OCI-LY3 (cell line): ENCODE results near the gene ARHGAP26.

Experiments
- H2AFZ ChIP-seq: fragments of 200-600, 300-600 bp; shearing (Covaris generic); 2 replicates; pipeline ENCODE4 v1.6.0; 2014; ENCODE audit warnings: antibody characterized with exemption, low read depth, low read length
- H3K27ac ChIP-seq: fragments of 200-600, 300-600 bp; sonication (generic); 2 replicates; pipeline ENCODE4 v1.5.1; 2014; ENCODE audit warnings: mild to moderate bottlenecking, low read length, moderate library complexity, mixed read lengths
- H3K27me3 ChIP-seq: fragments of 200-600, 300-600 bp; sonication (generic); 2 replicates; pipeline ENCODE4 v1.6.1; 2014; ENCODE audit warnings: low read depth, low read length, mixed read lengths
- H3K36me3 ChIP-seq: fragments of 200-600, 300-600 bp; sonication (generic); replicated peaks from 2 replicates; pipeline ENCODE3; 2014; ENCODE audit warnings: low read depth, low read length, mixed read lengths
- H3K4me1 ChIP-seq: fragments of 300-600, 200-600 bp; sonication (generic); 2 replicates; pipeline ENCODE4 v1.6.1; 2014; ENCODE audit warnings: low read length, mixed read lengths
- H3K4me2 ChIP-seq: fragments of 200-600, 300-600 bp; sonication (generic); 2 replicates; pipeline ENCODE4 v1.6.1; 2014; ENCODE audit warnings: low read length, mixed read lengths
- H3K4me3 ChIP-seq: fragments of 300-600, 200-600 bp; sonication (generic); 2 replicates; pipeline ENCODE4 v1.5.1; 2014; ENCODE audit warnings: antibody characterized with exemption, mild to moderate bottlenecking, low read length, moderate library complexity
- H3K79me2 ChIP-seq: fragments of 300-600, 200-600 bp; shearing (Covaris generic); 2 replicates; pipeline ENCODE4 v1.6.1; 2014; ENCODE audit warnings: mild to moderate bottlenecking, low read length, mixed read lengths
- H3K9ac ChIP-seq: fragments of 300-600, 200-600 bp; shearing (Covaris generic); 2 replicates; pipeline ENCODE4 v1.6.0; 2014; ENCODE audit warnings: mild to moderate bottlenecking, low read length, moderate library complexity
- H3K9me3 ChIP-seq: fragments of 200-600, 300-600 bp; shearing (Covaris generic); 2 replicates; pipeline ENCODE4 v1.6.1; 2014; ENCODE audit warnings: low read length, mixed read lengths; ENCODE audit not compliant: insufficient read depth
- H4K20me1 ChIP-seq: fragments of 200-600, 300-600 bp; sonication (generic); 2 replicates; pipeline ENCODE4 v1.6.1; 2016; ENCODE audit warnings: low read length, mixed read lengths; ENCODE audit not compliant: insufficient read depth
- CTCF ChIP-seq: fragments of 200-600, 300-600 bp; sonication (generic); IDR thresholded peaks from 2 replicates; pipeline ENCODE4 v1.5.1; 2014; ENCODE audit warnings: antibody characterized with exemption, low read length, low read depth
- EZH2phosphoT487 ChIP-seq: fragments of 200-600 bp; shearing (Covaris generic); IDR thresholded peaks from 2 replicates; pipeline ENCODE4 v1.6.1; 2018; ENCODE audit warnings: antibody characterized with exemption, mixed run types, low read depth

The ARHGAP26 gene

GRCh38 chr5:142864290-142865260 lies 94.4 kb downstream of the ARHGAP26 start:
- Histone ChIP-seq H3K9ac (no peak overlapping the region), H3K27me3 (no peaks in the 10 kb centered on the region), H3K4me2 (no peak overlapping the region), H3K4me3 (no peak overlapping the region), H4K20me1 (no peaks in the 10 kb centered on the region), H3K79me2 (no peaks in the 10 kb centered on the region), H3K36me3 (no peaks in the 10 kb centered on the region), H3K27ac (no peak overlapping the region), H3K4me1 (no peaks in the 10 kb centered on the region), H3K9me3 (no peaks in the 10 kb centered on the region), H2AFZ (no peak overlapping the region)
- no peak for TF ChIP-seq CTCF
- no peak for TF ChIP-seq EZH2phosphoT487

- no peaks in the 10 kb centered on the region for H3K4me1 ChIP-seq
- no peaks in the 10 kb centered on the region for H3K36me3 ChIP-seq
- no peak for TF ChIP-seq CTCF
- no peak for TF ChIP-seq EZH2phosphoT487
- H3K4me2 ChIP-seq, result no peak overlapping the region
- H3K27ac ChIP-seq, result no peak overlapping the region
- no peaks in the 10 kb centered on the region for H3K27me3 ChIP-seq
- no peaks in the 10 kb centered on the region for H4K20me1 ChIP-seq
- no peak overlapping the region for H3K9ac ChIP-seq
- H3K79me2 ChIP-seq, result no peaks in the 10 kb centered on the region
- H3K9me3 ChIP-seq, result no peaks in the 10 kb centered on the region
- no peak overlapping the region for H2AFZ ChIP-seq
- H3K4me3 ChIP-seq, result no peak overlapping the region
These were observed 95.5 kb downstream of the ARHGAP26 start for GRCh38 chr5:142865631-142866030.

GRCh38 chr5:142866563-142867275 lies 96.5 kb downstream of the ARHGAP26 start:
- Histone ChIP-seq H3K36me3 (no peaks in the 10 kb centered on the region), H3K4me1 (no peaks in the 10 kb centered on the region), H3K9me3 (no peaks in the 10 kb centered on the region), H3K27me3 (no peaks in the 10 kb centered on the region), H3K4me3 (no peak overlapping the region), H3K4me2 (peak overlapping the region; percentile 33), H3K79me2 (no peaks in the 10 kb centered on the region), H4K20me1 (no peaks in the 10 kb centered on the region), H3K27ac (no peak overlapping the region), H2AFZ (no peak overlapping the region), H3K9ac (no peak overlapping the region)
- TF ChIP-seq CTCF (peak; percentile 70), EZH2phosphoT487 (no peak)

GRCh38 chr5:142869886-142870285 lies 99.7 kb downstream of the ARHGAP26 start:
- Histone ChIP-seq H4K20me1 (no peaks in the 10 kb centered on the region), H2AFZ (no peak overlapping the region), H3K27me3 (peaks cover 4% of the 10 kb centered on the region; the same call in 1 of the 2 replicates), H3K4me1 (no peaks in the 10 kb centered on the region), H3K4me2 (no peak overlapping the region), H3K79me2 (no peaks in the 10 kb centered on the region), H3K9me3 (no peaks in the 10 kb centered on the region), H3K4me3 (no peak overlapping the region), H3K27ac (no peak overlapping the region), H3K9ac (no peak overlapping the region), H3K36me3 (no peaks in the 10 kb centered on the region)
- TF ChIP-seq CTCF, result no peak
- no peak for TF ChIP-seq EZH2phosphoT487
